Mesodermal cell (in vitro differentiated cells): ENCODE results near the gene ADIPOR1.
A peak's percentile ranks its signal among the peaks of the same experiment; 100 is the strongest.

Experiments
- H3K27ac ChIP-seq: 2 replicates; pipeline ENCODE4 v1.7.0; 2013; ENCODE audit warnings: mild to moderate bottlenecking, low read depth, low read length, moderate library complexity; ENCODE audit not compliant: severe bottlenecking
- H3K36me3 ChIP-seq: 2 replicates; pipeline ENCODE4 v1.7.1; 2013; ENCODE audit warnings: mild to moderate bottlenecking, low read length, moderate library complexity; ENCODE audit not compliant: control insufficient read depth, insufficient read depth
- H3K4me1 ChIP-seq: one replicate; pipeline ENCODE4 v1.7.1; 2013; ENCODE audit warnings: mild to moderate bottlenecking, low read length; ENCODE audit not compliant: insufficient read depth, control insufficient read depth, poor library complexity, severe bottlenecking
- H3K4me3 ChIP-seq: 2 replicates; pipeline ENCODE4 v1.7.0; 2013; ENCODE audit warnings: low read length, control low read depth, mild to moderate bottlenecking; ENCODE audit not compliant: insufficient read depth, poor library complexity, severe bottlenecking; ENCODE audit errors: extremely low read depth
- H3K9me3 ChIP-seq: 2 replicates; pipeline ENCODE4 v1.7.1; 2013; ENCODE audit warnings: mild to moderate bottlenecking, low read length, moderate library complexity; ENCODE audit not compliant: control insufficient read depth
- WGBS, 2 experiments: methylation state at CpG; one replicate each; pipeline ENCODE4 v1.1.5; 2013; ENCODE audit warnings: missing lambda C conversion rate in 2 of 2; ENCODE audit not compliant: insufficient coverage in 2 of 2; 5-methylcytosine and 5-hydroxymethylcytosine counted together

ADIPOR1 gene

DNA sequence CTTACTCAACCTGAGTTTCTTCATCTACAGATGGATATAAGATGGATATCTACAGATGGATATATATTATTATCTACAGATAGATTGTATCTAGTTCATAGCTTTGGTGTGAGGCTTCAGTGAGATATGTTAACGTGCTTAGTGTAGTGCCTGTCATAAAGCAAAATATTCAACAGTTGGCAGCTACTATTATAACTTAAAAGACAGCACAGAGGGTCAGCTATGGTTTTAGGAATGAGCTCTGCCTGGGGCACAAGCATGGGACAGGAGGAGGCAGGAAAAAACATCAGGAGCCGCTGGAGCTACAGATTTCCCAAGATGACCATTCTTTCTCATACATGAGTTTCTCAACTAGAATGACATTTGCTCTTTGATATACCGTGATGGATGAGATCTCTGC, 10.2 kb upstream of the ADIPOR1 start:
- 70% methylated on average over 2 of the region's 3 CpGs; no CpG with 5 or more reads in 1 of the 2 experiments for WGBS, 2 experiments
- no peaks in the 10 kb centered on the region for H3K9me3 ChIP-seq
- H3K36me3 ChIP-seq: peaks cover 14% of the 10 kb centered on the region
- H3K4me1 ChIP-seq: peaks cover 26% of the 10 kb centered on the region
- peak overlapping the region; percentile 90 for H3K4me3 ChIP-seq
- H3K27ac ChIP-seq: no peak overlapping the region

DNA sequence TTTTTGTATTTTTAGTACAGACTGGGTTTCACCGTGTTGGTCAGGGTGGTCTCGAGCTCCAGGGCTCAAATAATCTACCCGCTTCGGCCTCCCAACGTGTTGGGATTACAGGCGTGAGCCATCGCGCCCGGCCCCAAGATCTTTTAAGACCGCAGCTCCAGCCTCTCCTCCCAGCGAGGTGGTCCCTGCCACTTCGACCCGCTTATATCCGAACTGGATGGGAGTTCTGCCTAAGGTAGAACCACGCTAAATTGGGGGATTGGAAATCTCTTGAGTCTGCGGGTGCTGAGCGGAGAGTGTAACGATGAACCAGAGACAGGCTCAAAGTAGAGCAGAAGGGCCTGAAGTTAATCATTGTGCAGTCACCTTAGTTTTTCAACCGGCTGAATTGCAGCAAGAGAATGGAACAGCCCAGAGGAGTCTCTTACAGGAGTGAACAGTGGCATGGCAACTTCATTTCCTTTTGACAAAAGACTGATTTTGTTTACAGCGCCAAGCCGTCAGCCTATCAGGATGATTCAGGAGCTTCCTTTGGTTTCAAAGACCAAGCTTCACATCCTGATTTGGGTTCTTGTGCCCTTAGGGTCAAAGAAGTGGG, 9.7 kb upstream of the ADIPOR1 start:
- peak overlapping the region; percentile 3 for H3K27ac ChIP-seq
- peaks cover 19% of the 10 kb centered on the region for H3K36me3 ChIP-seq
- peaks cover 26% of the 10 kb centered on the region for H3K4me1 ChIP-seq
- 21 to 36% methylated on average over 14 to 16 of the region's 21 CpGs for WGBS, 2 experiments
- H3K4me3 ChIP-seq: peak overlapping the region; percentile 90
- no peaks in the 10 kb centered on the region for H3K9me3 ChIP-seq

DNA sequence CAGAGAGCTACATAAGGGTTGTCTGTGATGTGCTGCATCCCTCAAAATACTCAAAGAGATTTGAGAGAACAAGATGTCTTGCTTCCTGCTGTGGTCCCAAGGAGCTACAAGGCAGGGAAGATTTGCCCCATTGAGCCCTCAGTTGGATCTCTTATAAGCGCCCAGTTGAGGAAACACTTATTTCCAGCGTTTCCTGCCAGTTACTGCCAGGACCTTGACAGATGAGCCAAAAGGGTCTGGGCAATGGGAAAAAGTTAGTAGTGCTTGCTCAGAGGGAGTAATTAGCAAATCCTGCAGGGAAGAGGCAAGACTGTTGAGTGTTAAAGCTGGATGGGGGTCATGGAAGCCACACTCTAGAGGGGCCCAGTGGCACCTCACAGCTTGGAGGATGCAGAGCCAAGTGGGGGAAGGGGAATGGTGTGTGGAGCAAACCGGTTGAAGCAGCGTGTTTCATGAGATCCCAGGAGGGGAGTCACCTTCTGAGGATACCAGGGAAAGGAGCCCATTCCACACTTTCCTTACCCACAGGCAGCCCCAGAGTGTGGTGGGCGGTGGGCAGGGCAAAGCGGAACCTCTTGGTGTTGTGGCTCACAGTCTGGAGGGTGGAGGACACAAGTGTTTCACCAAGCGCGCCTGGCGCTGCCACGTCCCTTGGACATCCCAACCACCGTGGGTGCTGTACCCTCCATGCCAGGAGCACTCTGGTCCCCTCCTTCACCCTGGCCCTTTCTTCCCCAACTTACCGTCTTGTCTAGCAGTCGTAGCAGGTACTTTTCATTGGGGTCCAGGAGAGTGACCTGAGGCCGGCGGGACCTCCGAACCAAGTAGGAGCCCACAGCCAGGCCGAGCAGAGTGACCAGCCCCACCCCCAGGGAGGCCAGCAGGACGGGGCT, 8.1 kb upstream of the ADIPOR1 start:
- Histone ChIP-seq H3K4me1 (peaks cover 26% of the 10 kb centered on the region), H3K4me3 (peak overlapping the region; percentile 90), H3K9me3 (no peaks in the 10 kb centered on the region), H3K36me3 (peaks cover 34% of the 10 kb centered on the region), H3K27ac (no peak overlapping the region)
- WGBS, 2 experiments: 57 to 60% methylated on average over 14 of the region's 18 CpGs

DNA sequence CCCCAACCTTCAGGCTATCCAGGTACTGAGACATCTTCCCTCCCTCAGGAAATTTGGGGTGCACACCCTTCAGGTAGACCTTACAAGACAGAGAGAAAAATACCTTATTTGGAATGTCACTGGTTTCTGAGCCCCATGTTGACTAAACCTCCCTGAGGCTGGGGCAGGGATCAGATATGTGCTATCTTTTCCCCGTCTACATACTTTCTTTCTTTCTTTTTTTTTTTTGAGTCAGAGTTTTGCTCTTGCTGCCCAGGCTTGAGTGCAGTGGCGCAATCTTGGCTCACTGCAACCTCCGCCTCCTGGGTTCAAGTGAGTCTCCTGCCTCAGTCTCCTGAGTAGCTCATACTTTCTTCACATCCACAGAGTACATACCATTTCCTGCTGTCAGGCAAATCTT, 7.3 kb upstream of the ADIPOR1 start:
- Histone ChIP-seq H3K9me3 (no peaks in the 10 kb centered on the region), H3K27ac (no peak overlapping the region), H3K4me3 (no peak overlapping the region), H3K4me1 (peaks cover 26% of the 10 kb centered on the region), H3K36me3 (peaks cover 36% of the 10 kb centered on the region)
- WGBS, 2 experiments: 86 to 90% methylated on average over 3 of the region's 3 CpGs

DNA sequence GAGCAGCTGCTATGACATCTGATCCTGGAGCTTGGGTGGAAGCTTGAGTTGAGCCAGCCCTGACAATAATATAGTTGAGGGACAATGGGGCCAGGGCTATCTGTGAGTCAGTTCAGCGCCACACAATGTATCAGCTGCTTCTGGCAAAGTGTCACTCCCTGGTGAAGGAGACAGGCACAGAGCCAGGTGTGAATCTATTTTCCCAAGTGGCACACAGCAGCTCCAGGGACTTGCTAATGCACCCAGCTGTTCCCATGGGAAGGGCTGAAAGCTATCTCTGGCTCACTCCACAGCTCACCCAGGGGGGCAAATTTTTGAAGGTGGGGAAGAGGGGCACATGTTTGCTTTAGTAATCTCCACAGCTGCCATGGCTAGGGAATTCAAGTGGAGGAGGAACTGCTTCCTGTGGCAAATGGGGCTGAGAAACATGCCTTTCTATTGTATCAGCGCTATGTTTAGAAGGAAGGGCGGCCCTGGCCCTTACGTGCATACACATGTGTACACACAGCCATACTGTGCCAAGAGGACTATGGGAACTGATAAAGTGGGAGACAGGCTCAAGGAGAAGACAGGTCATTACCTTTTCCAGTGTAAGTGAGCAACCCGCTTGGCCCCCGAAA, 6.8 kb upstream of the ADIPOR1 start:
- WGBS, 2 experiments: 93 to 96% methylated on average over 3 to 4 of the region's 6 CpGs

DNA sequence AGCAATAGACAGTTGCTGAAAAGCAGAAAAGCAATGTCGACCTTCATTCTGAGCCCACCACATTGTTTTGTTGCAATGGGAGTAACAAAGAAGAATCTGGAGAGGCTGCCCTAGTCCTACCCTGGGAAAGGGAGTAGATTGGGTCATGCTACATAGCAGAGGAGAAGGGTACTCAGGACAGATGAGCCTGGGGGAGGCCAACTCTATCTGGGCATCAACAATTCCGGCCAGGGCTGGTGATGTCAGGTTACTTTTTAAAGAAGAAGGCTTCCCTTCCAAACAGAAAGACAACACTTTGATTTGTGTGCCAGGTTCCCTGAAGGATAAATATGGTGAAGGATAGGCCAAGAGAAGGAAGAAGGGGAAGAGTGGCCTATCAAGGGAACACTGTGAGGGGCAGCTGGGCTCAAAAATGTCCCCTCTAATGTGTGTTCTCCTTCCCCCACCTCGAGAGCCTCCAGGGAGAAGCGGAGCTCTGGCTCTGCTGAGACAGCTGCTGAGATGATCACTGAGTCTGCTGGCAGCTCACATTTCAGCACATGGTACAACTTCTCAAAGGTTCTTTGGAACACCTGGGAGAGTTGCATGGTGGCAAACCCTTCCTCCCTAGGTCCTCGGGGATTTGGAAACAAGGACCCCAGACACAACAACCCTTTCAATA, 3.2 kb upstream of the ADIPOR1 start:
- H3K4me3 ChIP-seq: no peak overlapping the region
- WGBS, 2 experiments: 86 to 100% methylated on average over 4 of the region's 5 CpGs
- H3K36me3 ChIP-seq: peaks cover 36% of the 10 kb centered on the region

More for the DNA sequence above, 6.8 kb upstream of the ADIPOR1 start:
- peaks cover 36% of the 10 kb centered on the region for H3K36me3 ChIP-seq
- no peaks in the 10 kb centered on the region for H3K9me3 ChIP-seq
- peak overlapping the region; percentile 25 for H3K27ac ChIP-seq
- H3K4me1 ChIP-seq: peaks cover 26% of the 10 kb centered on the region
- no peak overlapping the region for H3K4me3 ChIP-seq

DNA sequence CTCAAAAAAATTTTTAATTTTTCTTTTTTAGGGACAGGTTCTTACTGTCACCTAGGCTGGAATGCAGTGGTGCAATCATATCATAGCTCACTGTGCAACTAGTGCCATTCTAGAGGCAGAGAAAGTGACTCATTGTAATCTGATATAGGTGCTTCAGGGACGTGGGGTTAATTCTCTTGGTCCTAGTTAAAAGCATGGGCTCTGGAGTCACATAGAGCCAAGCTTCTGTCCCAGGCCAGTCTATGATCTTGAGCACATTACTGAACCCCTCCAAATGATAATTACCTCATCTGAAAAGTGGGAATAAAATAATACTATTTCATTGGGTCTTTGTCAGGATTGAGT, 1.1 kb upstream of the ADIPOR1 start:
- no peak overlapping the region for H3K27ac ChIP-seq
- peaks cover 14% of the 10 kb centered on the region for H3K4me1 ChIP-seq
- peaks cover 32% of the 10 kb centered on the region for H3K36me3 ChIP-seq
- WGBS, 2 experiments: no CpG with 5 or more reads among the region's 1 CpG
- H3K9me3 ChIP-seq: no peaks in the 10 kb centered on the region
- H3K4me3 ChIP-seq: no peak overlapping the region

More for the DNA sequence above, 3.2 kb upstream of the ADIPOR1 start:
- Histone ChIP-seq H3K9me3 (no peaks in the 10 kb centered on the region), H3K4me1 (peaks cover 29% of the 10 kb centered on the region), H3K27ac (no peak overlapping the region)

DNA sequence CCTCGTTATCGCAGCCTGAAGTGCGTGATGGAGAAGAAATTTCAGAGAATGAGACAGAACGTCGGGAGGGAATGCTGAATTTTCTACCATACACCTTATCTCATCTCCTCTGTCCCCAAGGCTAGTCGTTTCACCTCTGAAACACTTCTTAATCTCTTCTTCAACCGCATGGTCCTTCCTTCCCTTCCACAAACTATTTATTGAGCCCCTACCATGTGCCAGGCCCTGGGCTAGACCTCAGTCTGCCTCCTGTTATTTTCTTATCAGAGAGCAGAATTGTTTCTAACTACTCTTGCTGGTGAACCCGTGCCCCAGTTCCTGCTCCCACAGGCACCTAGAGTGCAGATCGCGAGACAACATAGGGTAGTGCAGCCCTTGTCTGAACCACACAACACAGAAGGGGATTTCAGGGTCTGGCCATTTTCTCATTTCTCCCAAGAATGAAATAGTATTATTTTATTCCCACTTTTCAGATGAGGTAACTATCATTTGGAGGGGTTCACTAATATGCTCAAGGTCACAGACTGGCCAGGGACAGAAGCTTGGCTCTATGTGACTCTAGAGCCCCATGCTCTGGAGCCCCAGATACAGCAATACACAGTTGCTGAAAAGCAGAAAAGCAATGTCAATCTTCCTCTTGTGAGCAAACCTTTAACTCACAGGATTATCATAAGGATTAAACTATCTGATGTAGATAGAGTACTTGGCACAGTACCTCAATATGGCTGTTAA, 598 bp upstream of the ADIPOR1 start:
- H3K36me3 ChIP-seq: peaks cover 28% of the 10 kb centered on the region
- WGBS, 2 experiments: 3 to 6% methylated on average over 4 to 10 of the region's 10 CpGs
- no peaks in the 10 kb centered on the region for H3K9me3 ChIP-seq
- H3K4me1 ChIP-seq: peaks cover 14% of the 10 kb centered on the region
- peak overlapping the region; percentile 98 for H3K4me3 ChIP-seq
- H3K27ac ChIP-seq: no peak overlapping the region

DNA sequence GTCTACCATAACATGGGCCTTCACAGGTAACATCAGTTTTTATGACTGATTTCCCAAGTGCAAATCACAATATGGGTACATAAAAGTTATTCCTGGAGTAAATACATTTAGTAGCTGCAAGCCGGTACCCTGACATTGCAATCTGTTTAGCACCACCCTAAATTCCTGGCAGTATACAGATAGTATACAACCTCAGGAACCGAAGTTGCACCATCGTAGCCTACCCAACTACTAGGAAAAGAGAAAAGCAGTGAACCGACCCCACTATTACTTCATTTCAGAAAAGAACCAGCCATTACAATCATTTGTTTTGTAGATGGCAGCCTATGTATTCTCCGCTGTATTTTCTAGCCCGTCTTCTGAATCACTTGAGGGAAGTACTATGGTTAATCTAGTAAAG, 1.1 kb downstream of the ADIPOR1 start:
- peak overlapping the region; percentile 98 for H3K4me3 ChIP-seq
- WGBS, 2 experiments: 72 to 88% methylated on average over 2 to 5 of the region's 6 CpGs
- no peaks in the 10 kb centered on the region for H3K9me3 ChIP-seq
- no peak overlapping the region for H3K27ac ChIP-seq
- H3K4me1 ChIP-seq: peaks cover 14% of the 10 kb centered on the region
- peaks cover 16% of the 10 kb centered on the region for H3K36me3 ChIP-seq
